NCI-H345 treated with DMSO at 0.1 percent for 48 hours (cell line): Measurements from ENCODE around the gene GUCA1C.

ENCODE experiments used
- DNase-seq: peaks from one replicate; lab custom pipeline; 2025; ENCODE audit not compliant: unreplicated experiment; lab: John Stamatoyannopoulos, UW

GUCA1C gene, protein sequence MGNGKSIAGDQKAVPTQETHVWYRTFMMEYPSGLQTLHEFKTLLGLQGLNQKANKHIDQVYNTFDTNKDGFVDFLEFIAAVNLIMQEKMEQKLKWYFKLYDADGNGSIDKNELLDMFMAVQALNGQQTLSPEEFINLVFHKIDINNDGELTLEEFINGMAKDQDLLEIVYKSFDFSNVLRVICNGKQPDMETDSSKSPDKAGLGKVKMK

GRCh38 chr3:108953700-108954099 is at the start of gene GUCA1C:
Gene GUCA1C (minus strand): TSS chr3:108953879. CDS start chr3:108953762, 117 bp downstream.
- DNase-seq, result no peak

- DNase-seq, result no peak
These were observed 44.8 kb upstream of the GUCA1C start for GRCh38 chr3:108998436-108998835.

DNA sequence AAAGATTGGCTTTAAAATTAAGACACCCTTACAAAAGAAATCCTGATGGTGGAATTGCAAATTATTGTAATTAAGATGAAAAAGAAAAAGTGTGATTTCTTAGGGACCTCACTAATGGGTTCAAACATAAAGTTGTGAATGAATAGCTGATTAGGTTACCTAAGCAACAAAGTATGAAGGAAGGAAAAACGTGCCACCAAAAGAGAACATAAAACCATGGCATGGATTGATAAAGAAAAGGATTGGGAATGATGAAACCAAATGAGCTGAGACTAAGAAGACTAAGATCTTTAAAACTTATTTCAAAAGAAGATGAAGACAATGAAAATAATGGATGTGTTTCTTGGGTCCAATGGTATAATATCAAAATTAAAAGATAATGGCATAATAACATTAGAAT is 32.2 kb upstream of the GUCA1C start:
- DNase-seq, result no peak

- DNase-seq, result no peak
These were observed 29.4 kb upstream of the GUCA1C start for GRCh38 chr3:108983051-108983450.

- no peak for DNase-seq
These were observed 22.4 kb upstream of the GUCA1C start for GRCh38 chr3:108976058-108976457.

DNA sequence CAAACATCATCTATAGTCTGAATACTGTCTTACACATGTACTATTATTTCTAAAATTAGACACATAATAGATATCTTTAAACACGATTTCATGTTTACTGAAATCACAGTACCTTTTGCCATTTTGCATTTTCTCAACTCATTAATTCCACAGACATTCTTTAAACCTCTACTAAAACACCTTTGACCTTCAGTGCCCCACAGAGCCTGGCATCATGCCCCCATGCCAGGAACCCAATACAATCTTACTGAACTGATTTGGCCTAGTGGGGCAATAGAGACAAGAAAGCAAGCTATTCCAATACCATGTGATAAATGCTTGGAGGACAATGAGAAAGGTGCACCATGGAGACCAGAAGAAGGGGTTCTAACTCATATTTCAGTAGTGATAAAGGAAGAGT is 19.3 kb upstream of the GUCA1C start:
- DNase-seq, result no peak

DNA sequence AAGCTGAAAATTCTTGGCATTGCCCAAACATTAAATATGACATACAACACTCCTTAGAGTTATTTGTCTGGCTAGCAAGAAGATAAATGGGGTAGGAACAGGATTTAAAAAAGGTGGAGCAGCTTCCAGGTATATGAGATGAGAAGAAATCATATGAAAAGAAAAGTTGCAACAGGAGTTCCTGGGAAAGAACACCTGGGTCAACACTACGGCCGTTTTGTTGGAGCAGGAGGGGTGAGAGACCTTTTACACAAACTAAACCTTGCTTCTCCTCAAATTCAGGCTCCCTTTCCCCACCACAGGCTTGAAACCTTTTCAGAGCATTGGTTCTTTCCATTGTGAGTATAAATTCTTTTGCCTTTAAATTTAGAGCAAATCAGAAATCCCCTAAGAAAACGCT is 18.8 kb upstream of the GUCA1C start:
- DNase-seq, result no peak

DNA sequence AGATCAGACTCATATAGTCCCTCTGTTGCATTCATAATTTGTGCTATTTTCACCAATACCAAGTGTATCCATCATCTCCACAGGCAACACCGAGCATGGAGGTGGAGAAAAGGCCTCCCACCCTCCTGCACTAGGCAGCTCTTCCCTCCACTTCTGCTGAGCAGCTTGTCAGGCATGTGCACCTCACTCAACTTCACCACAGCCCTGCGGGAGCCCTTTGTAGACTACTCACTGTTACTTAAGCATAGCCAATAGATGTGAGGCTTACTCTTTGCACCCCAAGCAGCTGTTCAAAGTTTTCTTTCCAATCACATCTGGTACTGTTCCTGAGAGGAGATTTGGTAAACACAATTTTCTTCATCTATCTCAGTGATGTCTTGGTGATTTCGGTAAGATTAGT is 16.9 kb upstream of the GUCA1C start:
- DNase-seq, result no peak

GRCh38 chr3:108966773-108967172 is 13.1 kb upstream of the GUCA1C start:
- DNase-seq, result no peak

DNA sequence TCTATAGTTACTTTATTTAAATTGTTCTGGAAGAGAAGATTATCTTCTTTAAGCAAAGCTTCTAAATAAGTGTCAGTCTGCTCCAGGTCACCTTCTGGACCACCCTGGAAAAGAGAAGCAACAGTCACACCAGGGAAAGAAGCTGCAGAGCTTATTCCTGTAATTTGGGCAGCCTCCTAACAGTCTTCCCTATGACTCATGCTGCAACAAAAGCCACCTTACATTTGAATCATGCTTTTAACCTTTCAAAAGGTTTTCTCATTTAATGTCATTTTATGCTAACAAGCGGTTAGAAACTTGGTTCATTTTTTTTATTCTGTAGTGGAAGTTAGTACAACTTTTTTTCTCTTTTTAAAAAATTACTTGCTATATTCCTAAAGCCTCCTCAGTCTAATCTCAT is 5.3 kb upstream of the GUCA1C start:
- DNase-seq, result no peak

GRCh38 chr3:108953210-108953609 is 469 bp downstream of the GUCA1C start:
- DNase-seq, result no peak

DNA sequence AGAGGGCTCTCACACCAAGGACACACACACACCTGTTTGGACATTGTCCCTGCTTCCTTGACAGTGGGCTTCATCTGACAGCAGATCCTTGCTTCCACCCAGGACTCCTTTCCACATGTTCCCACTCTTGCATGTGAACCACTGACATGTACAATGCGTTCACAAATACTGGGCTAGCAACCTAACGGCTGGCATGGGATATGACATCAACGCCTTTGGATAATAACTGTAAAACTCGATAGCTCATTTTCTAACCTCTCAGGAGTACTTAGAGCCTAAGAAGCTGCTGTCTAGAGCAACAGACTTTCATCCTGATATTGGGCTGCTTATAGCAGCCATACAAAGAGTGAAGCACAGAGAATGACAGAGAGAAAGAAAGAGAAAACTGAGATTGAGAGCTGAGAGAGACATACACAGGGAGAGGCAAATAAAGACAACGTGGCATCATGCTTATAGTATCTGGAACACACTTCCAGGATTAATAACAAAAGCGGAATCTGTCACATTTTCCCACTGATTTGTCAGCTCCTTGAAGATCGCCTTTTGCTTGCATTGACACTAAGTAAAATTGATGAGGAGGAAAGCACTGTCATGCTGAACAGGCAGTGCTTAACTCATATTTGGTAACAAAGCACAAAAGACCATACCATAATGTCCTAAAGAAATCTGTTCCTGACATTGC is 1.7 kb downstream of the GUCA1C start:
- DNase-seq, result no peak

DNA sequence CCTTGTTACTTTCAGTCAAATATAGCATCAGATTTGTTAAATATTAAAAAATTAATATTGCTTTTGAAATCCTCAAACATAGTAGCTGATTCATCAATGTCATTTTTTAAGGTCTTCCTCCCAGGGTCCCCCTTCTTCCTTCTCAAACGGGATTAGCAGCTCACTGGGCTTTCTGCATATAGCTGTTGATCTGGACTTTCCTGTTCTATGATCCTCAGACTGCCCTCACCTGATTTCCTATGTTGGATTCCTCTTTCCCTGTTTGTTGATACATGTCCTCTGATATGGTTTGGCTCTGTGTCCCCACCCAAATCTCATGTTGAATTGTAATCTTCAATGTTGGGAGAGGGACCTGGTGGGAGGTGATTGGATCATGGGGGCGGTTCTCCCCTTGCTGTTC is 5.8 kb downstream of the GUCA1C start:
- DNase-seq, result no peak

- no peak for DNase-seq
These were observed 7.1 kb downstream of the GUCA1C start for GRCh38 chr3:108946292-108947285.

DNA sequence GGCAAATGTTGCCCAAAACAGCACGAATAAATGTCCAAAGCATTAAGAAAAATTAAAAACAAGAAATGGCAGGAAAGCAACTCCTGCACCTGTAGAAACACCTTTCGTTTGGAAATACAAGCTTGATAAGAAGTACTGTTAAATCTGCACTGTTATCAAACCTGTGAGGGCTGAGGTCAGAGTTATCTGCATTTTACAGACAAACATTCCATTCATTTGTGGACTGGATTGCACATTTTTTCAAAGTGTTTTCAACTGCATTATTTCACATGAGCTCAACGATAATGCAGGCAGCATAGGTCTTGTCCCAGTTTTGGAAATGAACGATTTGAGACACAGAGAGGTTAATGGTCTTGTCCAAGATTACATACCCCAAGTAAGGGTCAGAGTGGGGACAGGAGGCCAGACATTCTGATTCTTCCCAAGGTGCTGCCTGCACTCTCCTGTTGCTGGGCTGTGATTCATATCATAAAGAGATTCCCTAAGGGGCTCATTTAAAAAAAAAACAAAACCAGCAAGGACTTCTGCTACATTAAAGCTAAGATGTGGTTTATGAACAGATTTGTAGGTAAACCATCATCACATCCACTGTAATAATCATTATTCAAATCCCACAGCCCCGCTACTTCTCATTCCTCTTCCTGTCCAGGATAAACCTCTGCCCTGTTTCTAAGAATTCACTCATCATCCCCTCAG is 13.0 kb downstream of the GUCA1C start:
- DNase-seq, result no peak

GRCh38 chr3:108940166-108940565 is 13.5 kb downstream of the GUCA1C start:
- DNase-seq, result no peak

GRCh38 chr3:108936924-108937689 is 16.6 kb downstream of the GUCA1C start:
- no peak for DNase-seq

DNA sequence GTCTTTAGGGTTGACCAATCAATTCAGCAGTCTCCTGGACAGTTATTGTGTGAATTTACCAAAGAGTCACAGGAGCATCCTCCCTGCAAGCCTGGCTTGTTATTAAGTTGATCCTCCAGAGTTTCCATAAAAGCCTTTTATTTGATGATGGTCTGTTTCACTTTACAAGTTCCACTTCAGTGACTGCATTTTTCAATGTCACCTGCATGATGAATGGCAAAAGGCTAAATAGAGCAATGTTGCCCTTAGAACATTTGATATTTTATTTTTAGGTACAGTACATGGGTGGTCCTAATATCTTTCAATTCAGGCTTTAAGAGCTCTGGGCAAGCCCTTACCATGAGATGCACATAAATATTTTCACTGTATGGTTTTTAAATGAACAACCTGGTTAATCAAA is 22.6 kb downstream of the GUCA1C start:
- DNase-seq, result no peak

GRCh38 chr3:108918866-108919265 is 34.8 kb downstream of the GUCA1C start:
- no peak for DNase-seq
